Peyer's patch (tissue), 4 donors: Measurements from ENCODE around the gene ELFN1.

Experiments used
- POLR2A ChIP-seq, 2 donors: fragments of 450-650 bp; IDR thresholded peaks; one replicate each; pipeline ENCODE4 v1.5.1; 2017; ENCODE audit warnings: antibody characterized with exemption in 2 of 2, mild to moderate bottlenecking in 2 of 2, moderate library complexity in 2 of 2
- TF ChIP-seq, protein P1 (sequence below), 6 experiments: fragments of 450-650 bp in 4 of 6; fragments of 200-600 bp in 2 of 6; sonication (generic) in 1 of 6; IDR thresholded peaks; one replicate each; pipeline ENCODE4 v1.5.1; 2017 to 2019; ENCODE audit warnings: antibody characterized with exemption in 6 of 6, mild to moderate bottlenecking in 3 of 6, moderate library complexity in 1 of 6

DNA sequence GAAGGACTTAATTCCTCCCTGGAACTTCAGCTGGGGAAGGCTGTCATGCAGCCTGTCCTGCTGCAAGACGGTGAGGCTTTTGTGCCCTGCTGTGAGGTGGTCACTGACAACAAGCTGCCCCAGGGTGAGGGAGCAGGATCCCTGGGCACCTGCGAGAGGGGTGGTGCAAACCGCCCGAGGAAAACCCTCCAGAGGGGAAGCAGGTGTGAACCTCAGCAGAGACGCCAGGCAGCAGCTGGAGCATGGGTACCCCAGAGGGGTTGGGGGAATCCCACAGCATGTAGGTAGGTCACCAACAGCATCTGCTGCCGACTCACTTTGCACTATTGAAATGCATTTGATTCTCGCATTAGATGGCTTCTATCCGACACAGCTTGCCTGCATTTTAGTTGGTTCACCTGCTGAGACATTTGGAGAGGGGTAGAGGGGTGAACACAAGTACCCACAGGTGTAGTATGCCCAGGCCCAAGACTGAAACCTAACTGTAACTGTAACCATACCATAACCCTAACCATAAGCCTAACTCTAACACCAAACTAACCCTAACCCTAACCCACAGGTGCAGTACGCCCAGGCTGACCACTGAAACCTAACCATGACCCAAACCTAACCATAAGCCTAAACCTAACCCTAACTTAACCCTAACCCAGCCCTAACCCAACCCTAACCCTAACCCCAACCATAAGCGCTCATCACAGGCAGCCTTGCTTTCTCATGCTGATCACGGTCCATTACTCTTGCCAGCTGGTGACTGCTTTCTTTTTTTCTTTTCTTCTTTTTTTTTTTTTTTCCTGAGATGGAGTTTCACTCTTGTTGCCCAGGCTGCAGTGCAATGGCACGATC lies 85.9 kb downstream of the ELFN1 start:
- no peak for TF ChIP-seq POLR2A (IDR thresholded peaks at IDR 0.05)
- TF ChIP-seq, protein P1, sequence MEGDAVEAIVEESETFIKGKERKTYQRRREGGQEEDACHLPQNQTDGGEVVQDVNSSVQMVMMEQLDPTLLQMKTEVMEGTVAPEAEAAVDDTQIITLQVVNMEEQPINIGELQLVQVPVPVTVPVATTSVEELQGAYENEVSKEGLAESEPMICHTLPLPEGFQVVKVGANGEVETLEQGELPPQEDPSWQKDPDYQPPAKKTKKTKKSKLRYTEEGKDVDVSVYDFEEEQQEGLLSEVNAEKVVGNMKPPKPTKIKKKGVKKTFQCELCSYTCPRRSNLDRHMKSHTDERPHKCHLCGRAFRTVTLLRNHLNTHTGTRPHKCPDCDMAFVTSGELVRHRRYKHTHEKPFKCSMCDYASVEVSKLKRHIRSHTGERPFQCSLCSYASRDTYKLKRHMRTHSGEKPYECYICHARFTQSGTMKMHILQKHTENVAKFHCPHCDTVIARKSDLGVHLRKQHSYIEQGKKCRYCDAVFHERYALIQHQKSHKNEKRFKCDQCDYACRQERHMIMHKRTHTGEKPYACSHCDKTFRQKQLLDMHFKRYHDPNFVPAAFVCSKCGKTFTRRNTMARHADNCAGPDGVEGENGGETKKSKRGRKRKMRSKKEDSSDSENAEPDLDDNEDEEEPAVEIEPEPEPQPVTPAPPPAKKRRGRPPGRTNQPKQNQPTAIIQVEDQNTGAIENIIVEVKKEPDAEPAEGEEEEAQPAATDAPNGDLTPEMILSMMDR (IDR thresholded peaks at IDR 0.05) = no peak
